Measurements from ENCODE around the gene PAQR6. TPM values are rescaled to one million over a fixed set of nuclear protein-coding genes. Genes with fewer than 3 reads are reported as not detected.
A peak's percentile ranks its signal among the peaks of the same experiment; 100 is the strongest.
"Not testable (repeated sequence)": the region's sequence is repeated elsewhere in the genome, so short reads cannot be mapped to it uniquely, and the experiment has no call there.

PAQR6 gene
- total RNA-seq, 1 donor from 2014 or later, result not detected

DNA sequence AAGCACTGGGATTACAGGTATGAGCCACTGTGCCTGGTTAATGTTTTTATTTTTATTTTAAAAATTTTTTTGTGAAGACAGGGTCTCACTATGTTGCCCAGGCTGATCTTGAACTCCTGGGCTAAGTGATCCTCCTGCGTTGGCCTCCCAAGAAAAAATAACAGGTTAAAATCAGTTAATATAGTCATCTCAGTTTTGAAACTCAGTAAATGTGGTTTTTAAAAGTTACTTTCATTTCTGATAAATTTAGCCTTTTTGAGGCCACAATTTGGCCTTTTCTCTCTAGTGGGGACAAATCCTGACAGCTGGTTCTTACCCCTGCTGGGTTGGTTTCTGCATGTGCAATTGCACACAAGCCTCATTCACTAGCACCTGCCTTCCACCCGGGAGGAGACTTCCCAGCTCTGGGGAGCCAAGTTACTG is 21.7 kb downstream of the PAQR6 start:
- peaks cover 30 to 31% of the 10 kb centered on the region in 2 donors for H3K36me3 ChIP-seq
- H3K27ac ChIP-seq, result no peak overlapping the region
- H3K4me1 ChIP-seq, result no peaks in the 10 kb centered on the region
- intact Hi-C loops (cut with DNase I), result no loop called here
- H3K9me3 ChIP-seq, result no peaks in the 10 kb centered on the region
- H3K27me3 ChIP-seq, result no peaks in the 10 kb centered on the region
- H3K4me3 ChIP-seq, result no peak overlapping the region
- TF ChIP-seq, protein P1, sequence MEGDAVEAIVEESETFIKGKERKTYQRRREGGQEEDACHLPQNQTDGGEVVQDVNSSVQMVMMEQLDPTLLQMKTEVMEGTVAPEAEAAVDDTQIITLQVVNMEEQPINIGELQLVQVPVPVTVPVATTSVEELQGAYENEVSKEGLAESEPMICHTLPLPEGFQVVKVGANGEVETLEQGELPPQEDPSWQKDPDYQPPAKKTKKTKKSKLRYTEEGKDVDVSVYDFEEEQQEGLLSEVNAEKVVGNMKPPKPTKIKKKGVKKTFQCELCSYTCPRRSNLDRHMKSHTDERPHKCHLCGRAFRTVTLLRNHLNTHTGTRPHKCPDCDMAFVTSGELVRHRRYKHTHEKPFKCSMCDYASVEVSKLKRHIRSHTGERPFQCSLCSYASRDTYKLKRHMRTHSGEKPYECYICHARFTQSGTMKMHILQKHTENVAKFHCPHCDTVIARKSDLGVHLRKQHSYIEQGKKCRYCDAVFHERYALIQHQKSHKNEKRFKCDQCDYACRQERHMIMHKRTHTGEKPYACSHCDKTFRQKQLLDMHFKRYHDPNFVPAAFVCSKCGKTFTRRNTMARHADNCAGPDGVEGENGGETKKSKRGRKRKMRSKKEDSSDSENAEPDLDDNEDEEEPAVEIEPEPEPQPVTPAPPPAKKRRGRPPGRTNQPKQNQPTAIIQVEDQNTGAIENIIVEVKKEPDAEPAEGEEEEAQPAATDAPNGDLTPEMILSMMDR (IDR thresholded peaks at IDR 0.05), result no peak
- DNase-seq (ENCODE audit: low spot score in 2 of 2), result no peak

DNA sequence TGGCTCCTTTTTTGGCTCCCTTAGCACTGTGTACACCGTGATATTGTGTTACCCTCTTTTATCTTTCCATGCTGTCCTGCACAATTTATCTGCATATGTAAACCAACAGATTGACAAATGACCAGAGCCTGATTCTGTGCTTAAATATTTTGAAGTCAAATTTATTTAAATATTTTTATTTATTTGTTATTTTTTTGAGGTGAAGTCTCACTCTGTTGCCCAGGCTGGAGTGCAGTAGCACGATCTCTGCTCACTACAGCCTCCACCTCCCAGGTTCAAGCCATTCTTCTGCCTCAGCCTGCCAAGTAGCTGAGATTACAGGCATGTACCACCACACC is 22.2 kb downstream of the PAQR6 start:
- TF ChIP-seq, protein P1 (IDR thresholded peaks at IDR 0.05), result no peak
- no peaks in the 10 kb centered on the region for H3K27me3 ChIP-seq
- H3K27ac ChIP-seq, result no peak overlapping the region
- H3K4me3 ChIP-seq, result no peak overlapping the region
- intact Hi-C loops (cut with DNase I), result loop anchor here (1.0 to 2.0 kb wide), 2 partner anchors 79 to 135 kb away; no protein-coding TSS in a partner anchor
- H3K36me3 ChIP-seq, result peaks cover 35 to 36% of the 10 kb centered on the region in 2 donors
- no peak for DNase-seq (ENCODE audit: low spot score in 2 of 2)
- no peaks in the 10 kb centered on the region for H3K9me3 ChIP-seq
- H3K4me1 ChIP-seq, result no peaks in the 10 kb centered on the region

DNA sequence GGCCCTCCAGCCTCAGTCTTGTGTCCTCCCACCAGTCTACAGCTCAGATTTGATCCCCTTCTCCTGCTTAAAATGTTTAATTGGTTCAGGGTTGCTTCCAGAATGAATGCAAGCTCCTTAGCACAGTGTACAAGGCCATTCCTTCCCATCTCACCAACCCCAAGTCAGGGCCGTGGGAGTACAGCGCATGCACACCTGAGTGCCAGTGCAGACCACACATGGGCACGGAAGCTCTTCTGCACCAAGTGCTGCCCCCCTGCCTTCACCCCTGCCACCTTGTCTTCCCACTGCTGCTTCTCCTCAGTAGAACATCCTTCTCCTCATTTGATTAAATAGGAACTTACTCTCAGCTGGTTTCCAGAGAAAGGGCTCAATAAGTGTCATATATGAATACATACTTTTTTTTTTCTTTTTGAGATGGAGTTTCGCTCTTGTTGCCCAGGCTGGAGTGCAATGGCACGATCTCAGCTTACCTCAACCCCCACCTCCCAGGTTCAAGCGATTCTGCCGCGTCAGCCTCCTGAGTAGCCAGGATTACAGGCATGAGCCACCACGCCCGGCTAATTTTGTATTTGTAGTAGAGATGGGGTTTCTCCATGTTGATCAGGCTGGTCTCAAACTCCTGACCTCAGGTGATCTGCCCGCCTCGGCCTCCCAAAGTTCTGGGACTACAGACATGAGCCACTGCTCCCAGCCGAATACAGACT is 25.7 kb downstream of the PAQR6 start:
- DNase-seq (ENCODE audit: low spot score in 2 of 2), result no peak
- TF ChIP-seq, protein P1 (IDR thresholded peaks at IDR 0.05), result no peak
- Histone ChIP-seq H3K27ac (no peak overlapping the region), H3K36me3 (peaks cover 26 to 40% of the 10 kb centered on the region in 2 donors), H3K4me3 (no peak overlapping the region), H3K9me3 (no peaks in the 10 kb centered on the region), H3K4me1 (peaks cover 0 to 7% of the 10 kb centered on the region in 2 donors), H3K27me3 (no peaks in the 10 kb centered on the region)
- intact Hi-C loops (cut with DNase I), result no loop called here

DNA sequence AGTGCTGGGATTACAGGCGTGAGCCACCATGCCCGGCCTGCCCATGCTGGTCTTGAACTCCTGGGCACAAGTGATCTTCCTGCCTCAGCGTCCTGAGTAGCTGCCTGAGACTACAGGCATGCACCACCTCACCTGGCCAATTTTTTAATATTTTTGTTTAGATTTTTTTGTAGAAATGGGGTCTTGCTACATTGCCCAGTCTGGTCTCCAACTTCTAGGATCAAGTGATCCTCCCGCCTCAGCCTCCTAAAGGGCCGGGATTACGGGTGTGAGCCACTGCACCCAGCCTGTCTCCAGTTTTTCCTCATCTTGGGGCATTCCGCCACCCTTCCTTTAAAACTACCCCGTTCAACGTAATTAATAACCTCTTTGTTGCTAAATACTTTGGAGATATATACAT is 27.6 kb downstream of the PAQR6 start:
- no peak overlapping the region for H3K27ac ChIP-seq
- DNase-seq (ENCODE audit: low spot score in 2 of 2), result no peak
- intact Hi-C loops (cut with DNase I), result no loop called here
- no peak overlapping the region for H3K4me3 ChIP-seq
- TF ChIP-seq, protein P1 (IDR thresholded peaks at IDR 0.05), result no peak
- H3K9me3 ChIP-seq, result no peaks in the 10 kb centered on the region
- H3K4me1 ChIP-seq, result peaks cover 0 to 7% of the 10 kb centered on the region in 2 donors
- H3K36me3 ChIP-seq, result peaks cover 26 to 35% of the 10 kb centered on the region in 2 donors
- no peaks in the 10 kb centered on the region for H3K27me3 ChIP-seq

DNA sequence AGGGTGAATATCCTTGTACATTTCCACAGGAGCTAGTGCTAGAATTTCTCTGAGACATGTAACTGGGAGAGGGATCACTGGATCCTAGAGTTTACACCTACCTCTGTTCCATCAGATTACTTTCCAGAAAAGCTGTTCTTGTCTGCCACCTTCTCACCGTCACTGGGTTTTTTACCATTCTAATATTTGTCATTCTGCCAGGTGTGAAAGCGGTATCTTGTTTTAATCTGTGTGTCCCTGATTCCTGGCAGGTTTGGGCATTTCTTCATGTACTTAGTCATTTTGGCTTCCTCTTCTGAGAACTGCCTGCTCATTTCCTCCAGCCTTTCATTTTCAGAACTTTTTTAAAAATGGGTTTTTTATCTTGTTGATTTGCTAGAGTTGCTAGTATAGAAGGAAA is 30.0 kb downstream of the PAQR6 start:
- Histone ChIP-seq H3K9me3 (no peaks in the 10 kb centered on the region), H3K4me3 (no peak overlapping the region), H3K27me3 (no peaks in the 10 kb centered on the region), H3K4me1 (peaks cover 5 to 21% of the 10 kb centered on the region in 2 donors), H3K27ac (peak overlapping the region; percentile 39 to 72), H3K36me3 (peaks cover 18 to 23% of the 10 kb centered on the region in 2 donors)
- TF ChIP-seq, protein P1 (IDR thresholded peaks at IDR 0.05), result no peak
- no peak for DNase-seq (ENCODE audit: low spot score in 2 of 2)
- intact Hi-C loops (cut with DNase I), result no loop called here

DNA sequence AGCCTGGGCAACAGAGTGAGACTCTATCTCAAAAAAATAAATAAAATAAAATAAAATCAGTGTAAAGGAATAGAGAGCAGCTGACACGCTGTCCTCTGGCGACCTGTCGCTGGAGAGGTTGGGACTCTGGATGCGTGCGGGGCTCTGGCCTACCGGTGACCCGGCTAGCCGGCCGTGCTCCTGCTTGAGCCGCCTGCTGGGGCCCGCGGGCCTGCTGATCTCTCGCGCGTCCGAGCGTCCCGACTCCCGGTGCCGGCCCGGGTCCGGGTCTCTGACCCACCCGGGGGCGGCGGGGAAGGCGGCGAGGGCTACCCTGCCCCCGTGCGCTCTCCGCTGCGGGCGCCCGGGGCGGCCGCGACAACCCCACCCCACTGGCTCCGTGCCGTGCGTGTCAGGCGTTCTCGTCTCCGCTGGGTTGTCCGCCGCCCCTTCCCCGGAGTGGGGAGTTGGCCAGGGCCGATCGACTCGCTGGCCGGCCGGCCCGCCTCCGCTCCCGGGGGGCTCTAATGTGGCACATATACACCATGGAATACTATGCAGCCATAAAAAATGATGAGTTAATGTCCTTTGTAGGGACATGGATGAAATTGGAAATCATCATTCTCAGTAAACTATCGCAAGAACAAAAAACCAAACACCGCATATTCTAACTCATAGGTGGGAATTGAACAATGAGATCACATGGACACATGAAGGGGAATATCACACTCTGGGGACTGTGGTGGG is 31.3 kb downstream of the PAQR6 start:
- H3K9me3 ChIP-seq; H3K27me3 ChIP-seq; intact Hi-C loops (cut with DNase I); H3K4me3 ChIP-seq; DNase-seq (ENCODE audit: low spot score in 2 of 2): not testable (repeated sequence)
- H3K36me3 ChIP-seq, result peaks cover 7 to 12% of the 10 kb centered on the region in 2 donors
- H3K4me1 ChIP-seq, result peaks cover 5 to 24% of the 10 kb centered on the region in 2 donors
- H3K27ac ChIP-seq, result peak overlapping the region in 1 of 2 donors; percentile 72

All from ascending aorta (tissue), 2 donors.